ENCODE data around the gene TBL1XR1. TPM values are rescaled to one million over a fixed set of nuclear protein-coding genes. Genes with fewer than 3 reads are reported as not detected.

Gene TBL1XR1
- total RNA-seq, 4 donors from 2014 or later = 56.0 to 90.8 (median 75.6) TPM

- 79% methylated on average over 8 of the region's 8 CpGs for WGBS
- Histone ChIP-seq H3K4me3 (no peak overlapping the region), H3K36me3 (peaks cover 46% of the 10 kb centered on the region), H3K27ac (peak overlapping the region; percentile 73), H3K9me3 (no peaks in the 10 kb centered on the region), H3K4me1 (peaks cover 22% of the 10 kb centered on the region), H3K27me3 (no peaks in the 10 kb centered on the region)
- TF ChIP-seq EP300 (IDR thresholded peaks at IDR 0.05) (no peak), CTCF (IDR thresholded peaks at IDR 0.05) (no peak), POLR2AphosphoS5 (IDR thresholded peaks at IDR 0.05) (no peak)
- peak in 1 of 2 donors; percentile 52 for DNase-seq (ENCODE audit: low spot score in 2 of 2)
Measured at GRCh38 chr3:177041730-177042551, 155.3 kb downstream of the TBL1XR1 start.

GRCh38 chr3:177041021-177041729, 156.1 kb downstream of the TBL1XR1 start:
- peaks cover 22% of the 10 kb centered on the region for H3K4me1 ChIP-seq
- no peak for TF ChIP-seq CTCF (IDR thresholded peaks at IDR 0.05)
- TF ChIP-seq POLR2A (IDR thresholded peaks at IDR 0.05) = no peak
- TF ChIP-seq EP300 (IDR thresholded peaks at IDR 0.05) = no peak
- no peak for TF ChIP-seq POLR2AphosphoS5 (IDR thresholded peaks at IDR 0.05)
- H3K27ac ChIP-seq = peak overlapping the region; percentile 73
- H3K4me3 ChIP-seq = no peak overlapping the region
- H3K9me3 ChIP-seq = no peaks in the 10 kb centered on the region
- H3K36me3 ChIP-seq = peaks cover 44% of the 10 kb centered on the region
- no peaks in the 10 kb centered on the region for H3K27me3 ChIP-seq
- WGBS = 25% methylated on average over 2 of the region's 2 CpGs
- DNase-seq (ENCODE audit: low spot score in 2 of 2) = peak; percentile 73 to 82

GRCh38 chr3:177039490-177040274, 157.6 kb downstream of the TBL1XR1 start:
- no peak overlapping the region for H3K27ac ChIP-seq
- whole genome bisulfite sequencing = 87% methylated on average over 4 of the region's 4 CpGs

GRCh38 chr3:177037241-177037640, 160.0 kb downstream of the TBL1XR1 start:
- H3K4me1 ChIP-seq = peaks cover 22% of the 10 kb centered on the region
- no peak overlapping the region for H3K4me3 ChIP-seq
- no peaks in the 10 kb centered on the region for H3K9me3 ChIP-seq
- 82% methylated on average over 4 of the region's 4 CpGs for WGBS
- no peak overlapping the region for H3K27ac ChIP-seq
- H3K27me3 ChIP-seq = no peaks in the 10 kb centered on the region
- no peak for DNase-seq (ENCODE audit: low spot score in 2 of 2)
- peaks cover 31% of the 10 kb centered on the region for H3K36me3 ChIP-seq
- TF ChIP-seq POLR2A (IDR thresholded peaks at IDR 0.05) (no peak), CTCF (IDR thresholded peaks at IDR 0.05) (no peak), POLR2AphosphoS5 (IDR thresholded peaks at IDR 0.05) (no peak), EP300 (IDR thresholded peaks at IDR 0.05) (no peak)

More at GRCh38 chr3:177039490-177040274, 157.6 kb downstream of the TBL1XR1 start:
- H3K4me3 ChIP-seq = no peak overlapping the region
- no peak for DNase-seq (ENCODE audit: low spot score in 2 of 2)
- H3K36me3 ChIP-seq = peaks cover 38% of the 10 kb centered on the region
- H3K9me3 ChIP-seq = no peaks in the 10 kb centered on the region
- no peak for TF ChIP-seq EP300 (IDR thresholded peaks at IDR 0.05)
- no peak for TF ChIP-seq POLR2AphosphoS5 (IDR thresholded peaks at IDR 0.05)
- no peak for TF ChIP-seq CTCF (IDR thresholded peaks at IDR 0.05)
- no peak for TF ChIP-seq POLR2A (IDR thresholded peaks at IDR 0.05)
- H3K27me3 ChIP-seq = no peaks in the 10 kb centered on the region
- peaks cover 22% of the 10 kb centered on the region for H3K4me1 ChIP-seq
